Parathyroid adenoma (tissue), 2 donors: ENCODE data around the gene HTATSF1.

Source experiments
- H2AFZ ChIP-seq: fragments of 300-600 bp; sonication (generic); one replicate; pipeline ENCODE4 v1.7.0; 2017; ENCODE audit warnings: antibody characterized with exemption, mild to moderate bottlenecking
- H3K27ac ChIP-seq: fragments of 300-600 bp; sonication (generic); one replicate; pipeline ENCODE4 v1.7.0; 2017
- H3K27me3 ChIP-seq: fragments of 300-600 bp; sonication (generic); one replicate; pipeline ENCODE4 v1.7.0; 2017; ENCODE audit warnings: low read length; ENCODE audit not compliant: control insufficient read depth, insufficient read depth
- H3K36me3 ChIP-seq: fragments of 300-600 bp; sonication (generic); one replicate; pipeline ENCODE4 v1.7.0; 2017; ENCODE audit warnings: low read length; ENCODE audit not compliant: control insufficient read depth, insufficient read depth
- H3K4me1 ChIP-seq: fragments of 300-600 bp; sonication (generic); one replicate; pipeline ENCODE4 v1.7.0; 2017; ENCODE audit warnings: control low read depth
- H3K4me2 ChIP-seq: fragments of 300-600 bp; sonication (generic); one replicate; pipeline ENCODE4 v1.7.0; 2017; ENCODE audit warnings: low read length
- H3K4me3 ChIP-seq: fragments of 300-600 bp; sonication (generic); one replicate; pipeline ENCODE4 v1.7.0; 2017; ENCODE audit warnings: low read depth, low read length
- H3K79me2 ChIP-seq: fragments of 300-600 bp; sonication (generic); one replicate; pipeline ENCODE4 v1.7.0; 2017; ENCODE audit warnings: control low read depth
- H3K9ac ChIP-seq: fragments of 300-600 bp; sonication (generic); one replicate; pipeline ENCODE4 v1.7.0; 2017; ENCODE audit warnings: mild to moderate bottlenecking
- H3K9me3 ChIP-seq: fragments of 300-600 bp; sonication (generic); one replicate; pipeline ENCODE4 v1.7.0; 2017; ENCODE audit warnings: low read length; ENCODE audit not compliant: control insufficient read depth
- TF ChIP-seq, protein P1 (sequence below): fragments of 300-600 bp; sonication (generic); IDR thresholded peaks from one replicate; pipeline ENCODE4 v1.7.0; 2017; ENCODE audit warnings: antibody characterized with exemption, mild to moderate bottlenecking
- donor health status: primary hyperparathyroidism.

Gene HTATSF1

DNA sequence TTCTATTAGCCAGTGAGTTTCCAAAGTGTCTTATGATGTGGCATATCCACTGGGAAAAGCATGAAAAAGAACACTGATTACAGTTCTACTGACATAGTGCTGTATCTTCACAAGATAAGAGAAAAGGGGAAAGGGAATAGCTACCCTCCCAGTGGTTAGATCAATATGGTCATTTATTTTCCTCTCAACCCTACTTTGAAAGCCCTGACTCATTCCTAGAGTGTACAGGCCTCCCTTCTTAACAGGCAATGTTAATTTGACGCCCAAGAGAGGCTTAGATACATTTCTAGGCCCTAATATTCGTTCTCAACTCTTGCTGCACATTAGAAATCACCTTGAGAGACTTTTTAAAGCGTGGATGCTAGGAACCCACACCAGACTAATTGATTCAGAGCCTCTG, 30.1 kb upstream of the HTATSF1 start:
- Histone ChIP-seq H3K79me2 (no peaks in the 10 kb centered on the region), H3K4me3 (no peak overlapping the region), H3K9ac (no peak overlapping the region), H3K4me2 (no peak overlapping the region), H3K4me1 (no peaks in the 10 kb centered on the region), H3K9me3 (no peaks in the 10 kb centered on the region), H3K27me3 (peaks cover under 1% of the 10 kb centered on the region), H3K36me3 (no peaks in the 10 kb centered on the region), H3K27ac (no peak overlapping the region), H2AFZ (no peak overlapping the region)
- TF ChIP-seq, protein P1, sequence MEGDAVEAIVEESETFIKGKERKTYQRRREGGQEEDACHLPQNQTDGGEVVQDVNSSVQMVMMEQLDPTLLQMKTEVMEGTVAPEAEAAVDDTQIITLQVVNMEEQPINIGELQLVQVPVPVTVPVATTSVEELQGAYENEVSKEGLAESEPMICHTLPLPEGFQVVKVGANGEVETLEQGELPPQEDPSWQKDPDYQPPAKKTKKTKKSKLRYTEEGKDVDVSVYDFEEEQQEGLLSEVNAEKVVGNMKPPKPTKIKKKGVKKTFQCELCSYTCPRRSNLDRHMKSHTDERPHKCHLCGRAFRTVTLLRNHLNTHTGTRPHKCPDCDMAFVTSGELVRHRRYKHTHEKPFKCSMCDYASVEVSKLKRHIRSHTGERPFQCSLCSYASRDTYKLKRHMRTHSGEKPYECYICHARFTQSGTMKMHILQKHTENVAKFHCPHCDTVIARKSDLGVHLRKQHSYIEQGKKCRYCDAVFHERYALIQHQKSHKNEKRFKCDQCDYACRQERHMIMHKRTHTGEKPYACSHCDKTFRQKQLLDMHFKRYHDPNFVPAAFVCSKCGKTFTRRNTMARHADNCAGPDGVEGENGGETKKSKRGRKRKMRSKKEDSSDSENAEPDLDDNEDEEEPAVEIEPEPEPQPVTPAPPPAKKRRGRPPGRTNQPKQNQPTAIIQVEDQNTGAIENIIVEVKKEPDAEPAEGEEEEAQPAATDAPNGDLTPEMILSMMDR = no peak

DNA sequence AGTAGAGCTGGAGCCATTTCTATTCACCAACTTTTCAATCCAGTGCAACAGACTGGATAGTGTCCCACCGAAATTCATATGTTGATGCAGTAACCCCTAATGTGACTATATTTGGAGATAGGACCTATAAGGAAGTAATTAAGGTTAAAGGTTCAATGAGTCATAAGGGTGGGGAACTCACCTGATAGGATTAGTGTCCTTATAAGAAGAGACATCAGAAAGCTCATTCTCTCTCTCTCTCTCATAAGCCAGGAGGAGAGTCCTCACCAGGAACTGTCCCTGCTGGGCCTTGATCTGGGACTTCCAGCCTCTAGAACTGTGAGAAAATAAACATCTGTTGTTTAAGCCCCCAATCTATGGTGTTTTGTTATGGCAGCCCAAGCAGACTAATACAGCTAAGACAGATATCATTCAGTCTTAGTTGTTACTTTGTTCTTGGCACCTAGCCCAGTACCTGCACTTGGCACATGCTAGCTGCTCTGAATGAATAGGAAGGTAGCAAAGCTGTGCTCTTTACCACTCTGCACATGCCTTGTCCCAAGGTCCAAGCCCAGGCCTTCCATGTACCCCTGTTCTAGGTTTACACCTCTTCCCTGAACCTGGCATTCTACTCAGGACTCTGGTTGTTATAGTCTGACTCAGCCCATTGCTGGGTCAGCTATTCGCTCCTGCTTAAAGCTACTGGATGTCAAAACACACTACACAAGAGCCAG, 28.8 kb upstream of the HTATSF1 start:
- Histone ChIP-seq H3K36me3 (no peaks in the 10 kb centered on the region), H3K4me2 (no peak overlapping the region), H3K9me3 (no peaks in the 10 kb centered on the region), H3K79me2 (no peaks in the 10 kb centered on the region), H3K4me1 (no peaks in the 10 kb centered on the region), H3K27ac (no peak overlapping the region), H3K9ac (no peak overlapping the region), H3K27me3 (peaks cover 4% of the 10 kb centered on the region), H3K4me3 (no peak overlapping the region), H2AFZ (no peak overlapping the region)
- TF ChIP-seq, protein P1 = no peak

DNA sequence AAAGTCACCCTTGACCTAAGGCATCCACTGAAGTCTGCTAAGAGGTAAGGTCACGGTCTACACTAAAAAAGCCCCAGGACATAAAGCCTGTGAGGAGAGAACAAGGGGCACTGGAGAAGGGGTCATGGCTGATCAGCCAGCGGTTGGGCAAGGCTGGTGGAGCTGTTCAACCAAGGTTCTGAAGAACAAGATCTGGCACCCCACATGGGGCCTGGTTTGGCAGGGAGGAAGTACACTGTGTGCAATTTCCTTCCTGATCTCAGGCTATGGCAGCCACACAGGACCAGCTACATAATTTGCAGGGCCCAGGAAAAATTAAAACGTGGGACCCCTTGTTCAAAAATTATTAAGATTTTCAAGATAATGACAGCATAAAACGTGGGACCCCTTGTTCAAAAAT, 23.7 kb upstream of the HTATSF1 start:
- H3K4me2 ChIP-seq = no peak overlapping the region
- TF ChIP-seq, protein P1 = no peak
- no peak overlapping the region for H3K27ac ChIP-seq
- no peak overlapping the region for H3K4me3 ChIP-seq
- H2AFZ ChIP-seq = no peak overlapping the region
- H3K27me3 ChIP-seq = peaks cover 4% of the 10 kb centered on the region
- H3K9ac ChIP-seq = no peak overlapping the region
- no peaks in the 10 kb centered on the region for H3K36me3 ChIP-seq
- no peaks in the 10 kb centered on the region for H3K9me3 ChIP-seq
- H3K4me1 ChIP-seq = peaks cover 4% of the 10 kb centered on the region
- H3K79me2 ChIP-seq = no peaks in the 10 kb centered on the region

DNA sequence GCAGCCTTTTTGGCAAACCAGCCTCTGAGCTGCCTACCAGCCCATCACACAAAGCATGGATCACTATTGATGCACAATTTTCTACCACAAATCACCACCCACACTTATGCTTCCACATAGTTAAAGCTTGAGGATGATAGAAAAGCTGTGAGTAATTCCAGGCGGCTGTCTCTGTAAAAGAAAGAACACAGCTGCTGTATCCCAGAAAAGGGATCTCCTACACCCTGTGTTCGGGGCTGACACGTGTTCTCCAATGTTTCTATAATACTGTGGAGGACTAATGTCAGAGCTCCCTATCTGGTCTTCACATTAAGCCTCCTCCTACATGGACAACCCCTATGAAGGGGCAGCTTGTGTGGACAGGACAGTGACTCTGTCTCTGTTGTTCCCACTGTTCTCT, 22.2 kb upstream of the HTATSF1 start:
- no peak overlapping the region for H2AFZ ChIP-seq
- peaks cover 4% of the 10 kb centered on the region for H3K4me1 ChIP-seq
- H3K79me2 ChIP-seq = no peaks in the 10 kb centered on the region
- H3K36me3 ChIP-seq = no peaks in the 10 kb centered on the region
- H3K9ac ChIP-seq = no peak overlapping the region
- H3K4me2 ChIP-seq = no peak overlapping the region
- no peak overlapping the region for H3K4me3 ChIP-seq
- peaks cover 4% of the 10 kb centered on the region for H3K27me3 ChIP-seq
- no peak overlapping the region for H3K27ac ChIP-seq
- TF ChIP-seq, protein P1 = no peak
- no peaks in the 10 kb centered on the region for H3K9me3 ChIP-seq

DNA sequence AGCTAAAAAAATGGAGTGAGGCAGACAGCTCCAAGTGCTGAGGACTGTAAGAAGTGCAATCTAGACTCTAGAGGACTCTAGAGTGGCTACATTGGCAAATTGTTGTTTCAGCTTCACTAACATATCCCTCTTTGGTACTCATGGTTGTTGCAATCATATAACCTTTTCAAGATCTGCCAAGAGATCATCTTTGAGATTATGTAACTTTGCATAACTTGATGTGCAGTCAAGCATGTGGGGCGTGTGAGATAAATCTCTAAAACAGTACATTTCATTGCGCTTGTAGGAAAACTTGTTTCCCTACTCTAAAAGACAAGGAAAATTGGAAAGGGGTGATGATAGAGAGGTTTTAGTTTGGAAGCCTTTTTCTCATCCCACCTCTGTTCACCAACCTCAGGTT, 20.9 kb upstream of the HTATSF1 start:
- TF ChIP-seq, protein P1 = no peak
- Histone ChIP-seq H3K79me2 (no peaks in the 10 kb centered on the region), H3K36me3 (no peaks in the 10 kb centered on the region), H3K4me3 (no peak overlapping the region), H3K9me3 (no peaks in the 10 kb centered on the region), H3K4me2 (no peak overlapping the region), H3K9ac (no peak overlapping the region), H3K4me1 (peaks cover 4% of the 10 kb centered on the region), H3K27me3 (peaks cover 4% of the 10 kb centered on the region), H2AFZ (no peak overlapping the region), H3K27ac (peak overlapping the region; percentile 19)
